SK-N-SH (cell line): ENCODE results near the gene CHRNG. TPM values are rescaled to one million over a fixed set of nuclear protein-coding genes. Genes with fewer than 3 reads are reported as not detected.
A peak's percentile ranks its signal among the peaks of the same experiment; 100 is the strongest.

ENCODE experiments used
- CTCF ChIA-PET: fragments of 300-600, 350-600 bp; formaldehyde crosslinking; extraction: SDS; loops from one replicate; lab custom pipeline; 2021; lab: Yijun Ruan, JAX
- POLR2A ChIA-PET: fragments of 350-600 bp; sonication (Branson Sonifier 250); formaldehyde crosslinking; extraction: SDS; loops from one replicate; lab custom pipeline; 2020; ENCODE audit warnings: antibody characterized with exemption, inconsistent platforms; lab: Yijun Ruan, JAX
- DNase-seq: peaks from one replicate; pipeline ENCODE4 v3.0.0; 2012
- H2AFZ ChIP-seq: fragments of 200-600 bp; sonication (generic); 2 replicates; pipeline ENCODE4 v1.8.1; 2016; ENCODE audit warnings: antibody characterized with exemption, mild to moderate bottlenecking, low read depth
- H3F3A ChIP-seq: fragments of 200-600 bp; sonication (generic); replicated peaks from 2 replicates; pipeline ENCODE3; 2016; ENCODE audit warnings: antibody characterized with exemption, mild to moderate bottlenecking; ENCODE audit not compliant: insufficient read depth
- H3K27ac ChIP-seq, 2 experiments: fragments of 200-500 bp in 1 of 2; fragments of 200-600 bp in 1 of 2; sonication (Bioruptor generic) in 1 of 2; sonication (generic), shearing (Covaris generic) in 1 of 2; 2 replicates each; pipeline versions ENCODE4 v1.5.1 to v1.6.1; 2014 to 2016; ENCODE audit warnings: low read depth in 2 of 2, inconsistent platforms in 1 of 2, low read length in 1 of 2, mild to moderate bottlenecking in 1 of 2, mixed read lengths in 1 of 2
- H3K27me3 ChIP-seq: fragments of 200-600 bp; sonication (generic), shearing (Covaris generic); 2 replicates; pipeline ENCODE4 v1.6.1; 2016; ENCODE audit warnings: mixed run types; ENCODE audit not compliant: insufficient read depth
- H3K36me3 ChIP-seq, 2 experiments: fragments of 200-500 bp in 1 of 2; fragments of 200-600 bp in 1 of 2; sonication (Bioruptor generic) in 1 of 2; sonication (generic) in 1 of 2; replicated peaks in 1 of 2; 2 replicates each; pipeline versions ENCODE3 to v1.5.1; 2014 to 2016; ENCODE audit warnings: low read length in 1 of 2, mild to moderate bottlenecking in 1 of 2; ENCODE audit not compliant: insufficient read depth in 2 of 2, control insufficient read depth in 1 of 2
- H3K4me1 ChIP-seq, 2 experiments: fragments of 200-500 bp in 1 of 2; fragments of 200-600 bp in 1 of 2; sonication (Bioruptor generic) in 1 of 2; sonication (generic), shearing (Covaris generic) in 1 of 2; 2 replicates each; pipeline versions ENCODE4 v1.5.1 to v1.6.1; 2014 to 2016; ENCODE audit warnings: low read depth in 1 of 2, low read length in 1 of 2, mixed run types in 1 of 2; ENCODE audit not compliant: insufficient read depth in 2 of 2, control insufficient read depth in 1 of 2
- H3K4me2 ChIP-seq: fragments of 200-600 bp; sonication (generic), shearing (Covaris generic); 2 replicates; pipeline ENCODE4 v1.6.1; 2017; ENCODE audit warnings: mixed run types
- H3K4me3 ChIP-seq, 2 experiments: fragments of 200-500 bp in 1 of 2; fragments of 200-600 bp in 1 of 2; sonication (Bioruptor generic) in 1 of 2; sonication (generic), shearing (Covaris generic) in 1 of 2; 2 replicates each; pipeline versions ENCODE4 v1.5.1 to v1.8.1; 2014 to 2016; ENCODE audit warnings: low read depth in 2 of 2, inconsistent platforms in 1 of 2, low read length in 1 of 2, mild to moderate bottlenecking in 1 of 2, mixed read lengths in 1 of 2, moderate library complexity in 1 of 2
- H3K79me2 ChIP-seq: fragments of 200-600 bp; sonication (generic); 2 replicates; pipeline ENCODE4 v1.8.1; 2017; ENCODE audit warnings: mild to moderate bottlenecking; ENCODE audit not compliant: insufficient read depth
- H3K9ac ChIP-seq: fragments of 200-600 bp; sonication (generic); 2 replicates; pipeline ENCODE4 v1.6.1; 2017; ENCODE audit warnings: mixed run types
- H3K9me2 ChIP-seq: fragments of 200-600 bp; sonication (generic); 2 replicates; pipeline ENCODE4 v1.6.1; 2017; ENCODE audit warnings: mixed run types
- H3K9me3 ChIP-seq: fragments of 200-600 bp; sonication (generic); 2 replicates; pipeline ENCODE4 v1.6.1; 2017; ENCODE audit warnings: mixed run types, mild to moderate bottlenecking, moderate library complexity
- H4K20me1 ChIP-seq: fragments of 200-600 bp; sonication (generic); 2 replicates; pipeline ENCODE4 v1.6.1; 2017; ENCODE audit warnings: mild to moderate bottlenecking, mixed run types; ENCODE audit not compliant: insufficient read depth
- CHD2 ChIP-seq: fragments of 150-350 bp; IDR thresholded peaks from 2 replicates; pipeline ENCODE4 v1.6.1; 2018; ENCODE audit warnings: low read length; ENCODE audit not compliant: partially characterized antibody
- FOSL2 ChIP-seq: IDR thresholded peaks from 2 replicates; pipeline ENCODE4 v1.4.0; 2012; ENCODE audit warnings: low read depth, mild to moderate bottlenecking, moderate library complexity, borderline replicate concordance
- FOXJ3 ChIP-seq: sonication (generic); formaldehyde crosslinking; IDR thresholded peaks from 2 replicates; pipeline ENCODE4 v1.5.1; 2020; ENCODE audit warnings: mild to moderate bottlenecking, missing genetic modification reagents
- FOXM1 ChIP-seq: IDR thresholded peaks from 2 replicates; pipeline ENCODE4 v1.4.0; 2012; ENCODE audit warnings: low read depth, mild to moderate bottlenecking
- GATA2 ChIP-seq: sonication (generic); formaldehyde crosslinking; IDR thresholded peaks from 2 replicates; pipeline ENCODE4 v1.5.0; 2020; ENCODE audit warnings: mild to moderate bottlenecking, missing genetic modification reagents
- JUND ChIP-seq: IDR thresholded peaks from 2 replicates; pipeline ENCODE4 v1.4.0; 2012
- MEF2A ChIP-seq: IDR thresholded peaks from 2 replicates; pipeline ENCODE4 v1.4.0; 2012; ENCODE audit warnings: low read depth, borderline replicate concordance
- NRF1 ChIP-seq: IDR thresholded peaks from 2 replicates; pipeline ENCODE4 v1.6.1; 2012; ENCODE audit warnings: low read depth, mild to moderate bottlenecking, low read length
- RAD21 ChIP-seq: IDR thresholded peaks from 2 replicates; pipeline ENCODE4 v1.6.1; 2012; ENCODE audit warnings: mild to moderate bottlenecking, low read length
- RFX5 ChIP-seq: IDR thresholded peaks from 2 replicates; pipeline ENCODE4 v1.6.1; 2012; ENCODE audit warnings: mild to moderate bottlenecking, improper control_type of control experiment, low read length
- TCF12 ChIP-seq: IDR thresholded peaks from 2 replicates; pipeline ENCODE4 v1.4.0; 2012
- YY1 ChIP-seq: IDR thresholded peaks from 2 replicates; pipeline ENCODE4 v1.4.0; 2012; ENCODE audit warnings: low read depth, mild to moderate bottlenecking
- WGBS: methylation state at CpG from one replicate; pipeline ENCODE4 v1.1.6; 2017; ENCODE audit warnings: low lambda C conversion rate; 5-methylcytosine and 5-hydroxymethylcytosine counted together
- polyA plus RNA-seq, 3 experiments: library from polyadenylated mRNA; depleted of rRNA; stranded (reverse); fragments of >200 nt; gene quantifications; 2 replicates each; pipeline ENCODE4 v1.2.3, GENCODE V29; 2012
- TF ChIP-seq, protein P1 (sequence below): IDR thresholded peaks from 2 replicates; pipeline ENCODE4 v1.6.1; 2012; ENCODE audit warnings: mild to moderate bottlenecking, low read depth, low read length, moderate library complexity
- TF ChIP-seq, protein P2 (sequence below): IDR thresholded peaks from 2 replicates; pipeline ENCODE4 v1.4.0; 2012; ENCODE audit warnings: low read depth

CHRNG gene
- polyA plus RNA-seq, 1 of the 3 experiments (the other 2 are of a cell fraction) = not detected

DNA sequence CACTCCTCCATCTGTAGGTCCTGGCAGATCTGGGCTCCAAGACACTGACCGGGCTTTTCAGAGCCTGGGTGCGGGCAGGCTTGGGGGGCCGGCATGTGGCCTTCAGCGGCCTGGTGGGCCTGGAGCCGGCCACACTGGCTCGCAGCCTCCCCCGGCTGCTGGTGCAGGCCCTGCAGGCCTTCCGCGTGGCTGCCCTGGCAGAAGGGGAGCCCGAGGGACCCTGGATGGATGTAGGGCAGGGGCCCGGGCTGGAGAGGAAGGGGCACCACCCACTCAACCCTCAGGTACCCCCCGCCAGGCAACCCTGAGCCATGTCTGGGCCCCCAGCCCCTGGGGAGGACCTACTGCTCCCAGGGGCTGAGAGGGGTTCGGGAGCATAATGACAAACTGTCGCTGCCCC, 14.3 kb upstream of the CHRNG start (continued):
- TF ChIP-seq GATA2 (CRISPR knock-in tag) (no peak), NRF1 (no peak), FOXM1 (no peak), RFX5 (no peak), FOXJ3 (CRISPR knock-in tag) (no peak), JUND (no peak), FOSL2 (no peak), RAD21 (no peak)

DNA sequence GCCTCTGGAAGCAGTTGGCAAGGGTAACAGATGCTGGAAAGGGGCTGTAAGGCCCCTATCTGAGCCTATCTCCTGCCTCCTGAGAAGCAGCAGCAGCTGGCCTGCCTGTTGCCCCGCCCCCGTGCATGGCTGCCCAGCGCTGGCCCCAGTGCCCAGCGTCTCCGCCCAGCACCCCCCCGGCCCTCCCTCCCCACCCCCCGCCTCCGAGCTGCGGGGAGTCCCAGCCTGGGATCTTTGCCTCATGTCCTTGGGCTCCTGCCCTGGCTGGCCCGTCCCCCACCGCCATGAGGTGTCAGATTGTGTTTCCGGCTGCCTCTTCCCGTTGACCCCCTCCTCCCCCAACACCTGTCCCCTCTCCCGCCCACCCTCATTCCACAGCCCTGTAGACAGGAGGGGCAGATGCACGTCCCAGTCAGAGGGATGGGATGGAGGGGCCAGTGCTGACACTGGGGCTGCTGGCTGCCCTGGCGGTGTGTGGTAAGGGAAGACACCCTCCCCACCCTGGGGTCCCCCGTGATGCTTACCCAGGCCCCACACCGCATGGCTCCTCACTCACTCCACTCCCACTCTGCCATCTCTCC, 13.6 kb upstream of the CHRNG start, which contains the start of gene CHRND:
Gene CHRND, plus strand, starts transcription at position 370 of the 581 bp plus-strand sequence. Its CDS starts 56 bp downstream, at position 426.
- H3K27me3 ChIP-seq = peaks cover 29% of the 10 kb centered on the region
- H3K9me3 ChIP-seq = no peaks in the 10 kb centered on the region
- H4K20me1 ChIP-seq = no peaks in the 10 kb centered on the region
- H3K79me2 ChIP-seq = no peaks in the 10 kb centered on the region
- H3K4me1 ChIP-seq = peaks cover 0 to 23% of the 10 kb centered on the region in 2 experiments; a peak in 1 of 4 replicates
- POLR2A ChIA-PET = no interaction called here
- H3K9ac ChIP-seq = no peak within 1 kb of the TSS
- no peak within 1 kb of the TSS for H3K27ac ChIP-seq
- no peaks in the 10 kb centered on the region for H3F3A ChIP-seq
- TF ChIP-seq, protein P1, sequence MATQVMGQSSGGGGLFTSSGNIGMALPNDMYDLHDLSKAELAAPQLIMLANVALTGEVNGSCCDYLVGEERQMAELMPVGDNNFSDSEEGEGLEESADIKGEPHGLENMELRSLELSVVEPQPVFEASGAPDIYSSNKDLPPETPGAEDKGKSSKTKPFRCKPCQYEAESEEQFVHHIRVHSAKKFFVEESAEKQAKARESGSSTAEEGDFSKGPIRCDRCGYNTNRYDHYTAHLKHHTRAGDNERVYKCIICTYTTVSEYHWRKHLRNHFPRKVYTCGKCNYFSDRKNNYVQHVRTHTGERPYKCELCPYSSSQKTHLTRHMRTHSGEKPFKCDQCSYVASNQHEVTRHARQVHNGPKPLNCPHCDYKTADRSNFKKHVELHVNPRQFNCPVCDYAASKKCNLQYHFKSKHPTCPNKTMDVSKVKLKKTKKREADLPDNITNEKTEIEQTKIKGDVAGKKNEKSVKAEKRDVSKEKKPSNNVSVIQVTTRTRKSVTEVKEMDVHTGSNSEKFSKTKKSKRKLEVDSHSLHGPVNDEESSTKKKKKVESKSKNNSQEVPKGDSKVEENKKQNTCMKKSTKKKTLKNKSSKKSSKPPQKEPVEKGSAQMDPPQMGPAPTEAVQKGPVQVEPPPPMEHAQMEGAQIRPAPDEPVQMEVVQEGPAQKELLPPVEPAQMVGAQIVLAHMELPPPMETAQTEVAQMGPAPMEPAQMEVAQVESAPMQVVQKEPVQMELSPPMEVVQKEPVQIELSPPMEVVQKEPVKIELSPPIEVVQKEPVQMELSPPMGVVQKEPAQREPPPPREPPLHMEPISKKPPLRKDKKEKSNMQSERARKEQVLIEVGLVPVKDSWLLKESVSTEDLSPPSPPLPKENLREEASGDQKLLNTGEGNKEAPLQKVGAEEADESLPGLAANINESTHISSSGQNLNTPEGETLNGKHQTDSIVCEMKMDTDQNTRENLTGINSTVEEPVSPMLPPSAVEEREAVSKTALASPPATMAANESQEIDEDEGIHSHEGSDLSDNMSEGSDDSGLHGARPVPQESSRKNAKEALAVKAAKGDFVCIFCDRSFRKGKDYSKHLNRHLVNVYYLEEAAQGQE = no peak
- TF ChIP-seq, protein P2, sequence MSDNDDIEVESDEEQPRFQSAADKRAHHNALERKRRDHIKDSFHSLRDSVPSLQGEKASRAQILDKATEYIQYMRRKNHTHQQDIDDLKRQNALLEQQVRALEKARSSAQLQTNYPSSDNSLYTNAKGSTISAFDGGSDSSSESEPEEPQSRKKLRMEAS = no peak
- no peak for TF ChIP-seq CHD2
- TF ChIP-seq MEF2A = no peak
- TF ChIP-seq TCF12 = no peak
- no peak for TF ChIP-seq YY1
- no peaks in the 10 kb centered on the region for H3K36me3 ChIP-seq
- no peak within 1 kb of the TSS for H2AFZ ChIP-seq
- no peak within 1 kb of the TSS for H3K4me2 ChIP-seq
- WGBS = 38% methylated on average over 13 of the region's 18 CpGs
- CTCF ChIA-PET = interaction anchor here (1.6 to 9.7 kb wide), 3 partner anchors 11 to 77 kb away, joined by 6 to 196 read pairs (median 7); no protein-coding TSS in a partner anchor
- no peak within 1 kb of the TSS for H3K4me3 ChIP-seq
- H3K9me2 ChIP-seq = no peaks in the 10 kb centered on the region
- peak; percentile 89 for DNase-seq
